PC-3 (cell line): ENCODE measurements around the gene KCNQ5.

Experiments
- CTCF ChIP-seq: fragments of 300-600 bp; sonication (generic); conservative IDR thresholded peaks from 2 replicates; pipeline ENCODE4 v1.5.1; 2017; ENCODE audit warnings: antibody characterized with exemption, low read depth, mild to moderate bottlenecking, low read length
- EZH2 ChIP-seq: fragments of 300-600 bp; sonication (generic); IDR thresholded peaks from one replicate; pipeline ENCODE4 v1.6.1; 2017; ENCODE audit warnings: antibody characterized with exemption, mild to moderate bottlenecking, low read length; ENCODE audit not compliant: unreplicated experiment

- TF ChIP-seq EZH2 (no peak), CTCF (no peak)
These were observed 587.3 kb downstream of the KCNQ5 start for GRCh38 chr6:73209117-73209516.
